Measurements from ENCODE around the gene NTRK3.

GRCh38 chr15:87828608-87829007 lies 427.9 kb downstream of the NTRK3 start:
- TF ChIP-seq CTCF (IDR thresholded peaks at IDR 0.05; ENCODE audit: low read depth, low read length) (no peak), EZH2phosphoT487 (IDR thresholded peaks at IDR 0.05; ENCODE audit: low read depth) (no peak)
